ENCODE measurements around the gene TRPC3.

The TRPC3 gene

GRCh38 chr4:121873604-121874003, 78.3 kb downstream of the TRPC3 start:
- H3K27ac ChIP-seq: no peak overlapping the region
- DNase-seq (ENCODE audit: low spot score): no peak
- ChIA-PET POLR2A (ENCODE audit: low non-redundant PET) (no interaction called here), CTCF (no interaction called here)
- no peak for TF ChIP-seq CTCF (conservative IDR thresholded peaks at IDR 0.05; ENCODE audit: low read depth)

- DNase-seq (ENCODE audit: low spot score): peak; percentile 94
- TF ChIP-seq CTCF (conservative IDR thresholded peaks at IDR 0.05; ENCODE audit: low read depth): no peak
- ChIA-PET POLR2A (ENCODE audit: low non-redundant PET) (no interaction called here), CTCF (interaction anchor here (0.6 to 1.1 kb wide), 4 partner anchors 43 to 483 kb away, joined by 3 read pairs; no protein-coding TSS in a partner anchor)
- H3K27ac ChIP-seq: peak within 1 kb of the TSS; percentile 77
Measured at GRCh38 chr4:121869841-121870822, 81.7 kb downstream of the TRPC3 start, which contains the start of gene BBS7. BBS7 (minus strand) TSS chr4:121870474; CDS start chr4:121870313, 161 bp downstream.

GRCh38 chr4:121863799-121864198, 88.1 kb downstream of the TRPC3 start:
- no peak for DNase-seq (ENCODE audit: low spot score)
- CTCF ChIA-PET: interaction anchor here (0.6 to 0.7 kb wide), 3 partner anchors 22 to 753 kb away, joined by 3 to 6 read pairs (median 4); no protein-coding TSS in a partner anchor

GRCh38 chr4:121861426-121861825, 90.4 kb downstream of the TRPC3 start:
- no peak for DNase-seq (ENCODE audit: low spot score)
- POLR2A ChIA-PET (ENCODE audit: low non-redundant PET): no interaction called here
- CTCF ChIA-PET: no interaction called here
- H3K27ac ChIP-seq: no peak overlapping the region
- TF ChIP-seq CTCF (conservative IDR thresholded peaks at IDR 0.05; ENCODE audit: low read depth): no peak

More at GRCh38 chr4:121863799-121864198, 88.1 kb downstream of the TRPC3 start:
- no peak overlapping the region for H3K27ac ChIP-seq
- POLR2A ChIA-PET (ENCODE audit: low non-redundant PET): no interaction called here
- no peak for TF ChIP-seq CTCF (conservative IDR thresholded peaks at IDR 0.05; ENCODE audit: low read depth)

GRCh38 chr4:121860121-121860520, 91.7 kb downstream of the TRPC3 start:
- ChIA-PET POLR2A (ENCODE audit: low non-redundant PET) (no interaction called here), CTCF (no interaction called here)
- DNase-seq (ENCODE audit: low spot score): no peak
- TF ChIP-seq CTCF (conservative IDR thresholded peaks at IDR 0.05; ENCODE audit: low read depth): no peak
- no peak overlapping the region for H3K27ac ChIP-seq

GRCh38 chr4:121851354-121851753, 100.5 kb downstream of the TRPC3 start:
- no peak for DNase-seq (ENCODE audit: low spot score)
- no peak for TF ChIP-seq CTCF (conservative IDR thresholded peaks at IDR 0.05; ENCODE audit: low read depth)
- H3K27ac ChIP-seq: no peak overlapping the region
- ChIA-PET POLR2A (ENCODE audit: low non-redundant PET) (no interaction called here), CTCF (no interaction called here)

Data from RWPE1 (cell line).